RCC 7860 (cell line): ENCODE measurements around the gene SLC2A14.
A peak's percentile ranks its signal among the peaks of the same experiment; 100 is the strongest.
"Not testable (repeated sequence)": the region's sequence is repeated elsewhere in the genome, so short reads cannot be mapped to it uniquely, and the experiment has no call there.

Source experiments
- DNase-seq: peaks from one replicate; pipeline ENCODE4 v3.0.0-alpha.2; 2015; ENCODE audit warnings: low spot score
- FAIRE-seq: peaks from 2 replicates; lab custom pipeline; 2012; peaks lifted over from hg19 to GRCh38; lab: Jason Lieb, UNC

SLC2A14 gene

GRCh38 chr12:7877420-7877819, 4.7 kb upstream of the SLC2A14 start:
- DNase-seq: no peak
- FAIRE-seq: no peak

- FAIRE-seq (no peak), DNase-seq (no peak)
Observed at GRCh38 chr12:7870335-7870734, 2.4 kb downstream of the SLC2A14 start.

- DNase-seq: no peak
Observed at GRCh38 chr12:7869137-7869536, 3.6 kb downstream of the SLC2A14 start.

GRCh38 chr12:7868391-7868790, 4.3 kb downstream of the SLC2A14 start:
- DNase-seq (no peak), FAIRE-seq (no peak)

More at GRCh38 chr12:7869137-7869536, 3.6 kb downstream of the SLC2A14 start:
- FAIRE-seq: no peak

GRCh38 chr12:7864601-7865150, 8.0 kb downstream of the SLC2A14 start:
- FAIRE-seq (no peak), DNase-seq (no peak)

- not testable (repeated sequence) for FAIRE-seq, DNase-seq
Observed at GRCh38 chr12:7862814-7863348, 9.8 kb downstream of the SLC2A14 start.

- FAIRE-seq, DNase-seq: not testable (repeated sequence)
Observed at GRCh38 chr12:7862301-7862700, 10.4 kb downstream of the SLC2A14 start.

GRCh38 chr12:7859552-7859951, 13.2 kb downstream of the SLC2A14 start:
- DNase-seq (peak; percentile 8), FAIRE-seq (no peak)

- DNase-seq (no peak), FAIRE-seq (no peak)
Observed at GRCh38 chr12:7857971-7858370, 14.7 kb downstream of the SLC2A14 start.

- no peak for FAIRE-seq
- no peak for DNase-seq
Observed at GRCh38 chr12:7856516-7856915, 16.2 kb downstream of the SLC2A14 start.

GRCh38 chr12:7853557-7853956, 19.2 kb downstream of the SLC2A14 start:
- no peak for FAIRE-seq
- no peak for DNase-seq

- not testable (repeated sequence) for DNase-seq, FAIRE-seq
Observed at GRCh38 chr12:7851622-7852081, 21.1 kb downstream of the SLC2A14 start.

- FAIRE-seq, DNase-seq: not testable (repeated sequence)
Observed at GRCh38 chr12:7850099-7850498, 22.6 kb downstream of the SLC2A14 start.

- not testable (repeated sequence) for DNase-seq, FAIRE-seq
Observed at GRCh38 chr12:7848098-7848422, 24.7 kb downstream of the SLC2A14 start.

- not testable (repeated sequence) for FAIRE-seq
Observed at GRCh38 chr12:7847226-7848097, 25.3 kb downstream of the SLC2A14 start.

GRCh38 chr12:7844116-7844515, 28.6 kb downstream of the SLC2A14 start:
- DNase-seq (no peak), FAIRE-seq (no peak)

More at GRCh38 chr12:7847226-7848097, 25.3 kb downstream of the SLC2A14 start:
- DNase-seq: not testable (repeated sequence)

GRCh38 chr12:7843583-7843982, 29.1 kb downstream of the SLC2A14 start:
- DNase-seq, FAIRE-seq: not testable (repeated sequence)

GRCh38 chr12:7843149-7843548, 29.6 kb downstream of the SLC2A14 start:
- not testable (repeated sequence) for DNase-seq, FAIRE-seq

GRCh38 chr12:7842444-7842843, 30.3 kb downstream of the SLC2A14 start:
- not testable (repeated sequence) for FAIRE-seq

GRCh38 chr12:7839848-7840247, 32.9 kb downstream of the SLC2A14 start:
- FAIRE-seq, DNase-seq: not testable (repeated sequence)

More at GRCh38 chr12:7842444-7842843, 30.3 kb downstream of the SLC2A14 start:
- not testable (repeated sequence) for DNase-seq

- not testable (repeated sequence) for DNase-seq, FAIRE-seq
Observed at GRCh38 chr12:7839226-7839625, 33.5 kb downstream of the SLC2A14 start.
